NOMO-1 (cell line): Measurements from ENCODE around the gene NOX5.

ENCODE experiments used
- DNase-seq, 2 experiments: peaks; one replicate each; lab custom pipeline; 2025; ENCODE audit not compliant: unreplicated experiment in 2 of 2; lab: John Stamatoyannopoulos, UW

NOX5 gene

DNA sequence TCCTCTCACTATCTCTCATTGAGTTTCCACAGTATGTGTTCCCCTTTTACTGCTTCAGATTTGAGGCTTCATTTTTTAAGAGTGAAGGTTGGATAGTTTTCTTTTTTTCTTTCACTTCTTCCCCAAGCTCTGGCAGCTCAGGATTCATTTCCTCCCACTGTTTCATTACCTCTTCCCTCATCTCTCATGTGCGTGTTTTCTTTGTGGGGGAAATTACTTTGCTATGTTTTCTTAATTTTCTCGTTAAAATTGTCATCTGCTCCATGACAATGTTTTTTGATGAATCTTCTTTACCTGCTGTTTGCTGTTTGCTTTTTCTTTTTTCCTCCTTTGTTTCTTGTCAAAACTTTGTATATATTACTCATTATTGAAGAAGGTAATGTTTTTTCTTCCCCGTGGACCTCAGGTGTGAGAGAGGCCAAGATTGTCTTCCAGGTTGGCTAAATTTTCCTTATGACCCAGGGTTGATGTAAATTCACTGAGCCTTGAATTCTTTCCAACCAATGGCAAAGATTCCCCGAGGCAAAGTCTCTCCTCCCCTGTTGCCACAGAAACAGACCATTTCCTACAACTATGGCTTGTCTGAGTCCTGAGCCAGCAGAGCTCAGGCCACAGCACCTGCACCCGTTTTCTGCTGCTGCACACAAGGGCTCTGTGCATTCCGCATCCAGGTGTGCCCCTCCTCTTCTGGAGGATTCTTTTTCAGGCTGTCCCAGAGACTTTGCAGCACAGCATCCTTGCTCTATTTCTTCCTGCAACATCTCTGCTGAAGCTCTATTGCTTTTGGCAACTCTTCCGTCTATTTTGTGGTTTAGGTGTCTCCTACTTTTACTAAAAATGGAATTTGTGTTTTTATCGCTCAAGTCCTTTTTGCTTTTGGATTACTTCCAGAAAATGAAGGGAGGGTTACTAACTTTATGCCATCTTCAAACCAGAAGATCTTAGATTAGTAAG is 66.1 kb downstream of the NOX5 start:
- DNase-seq = peak in 1 of 2 experiments; percentile 21

- no peak for DNase-seq
These were observed 67.0 kb downstream of the NOX5 start for GRCh38 chr15:69081310-69082004.

GRCh38 chr15:69082021-69082502 is 67.6 kb downstream of the NOX5 start:
- no peak for DNase-seq

GRCh38 chr15:69082554-69082953 is 68.1 kb downstream of the NOX5 start:
- DNase-seq = no peak

DNA sequence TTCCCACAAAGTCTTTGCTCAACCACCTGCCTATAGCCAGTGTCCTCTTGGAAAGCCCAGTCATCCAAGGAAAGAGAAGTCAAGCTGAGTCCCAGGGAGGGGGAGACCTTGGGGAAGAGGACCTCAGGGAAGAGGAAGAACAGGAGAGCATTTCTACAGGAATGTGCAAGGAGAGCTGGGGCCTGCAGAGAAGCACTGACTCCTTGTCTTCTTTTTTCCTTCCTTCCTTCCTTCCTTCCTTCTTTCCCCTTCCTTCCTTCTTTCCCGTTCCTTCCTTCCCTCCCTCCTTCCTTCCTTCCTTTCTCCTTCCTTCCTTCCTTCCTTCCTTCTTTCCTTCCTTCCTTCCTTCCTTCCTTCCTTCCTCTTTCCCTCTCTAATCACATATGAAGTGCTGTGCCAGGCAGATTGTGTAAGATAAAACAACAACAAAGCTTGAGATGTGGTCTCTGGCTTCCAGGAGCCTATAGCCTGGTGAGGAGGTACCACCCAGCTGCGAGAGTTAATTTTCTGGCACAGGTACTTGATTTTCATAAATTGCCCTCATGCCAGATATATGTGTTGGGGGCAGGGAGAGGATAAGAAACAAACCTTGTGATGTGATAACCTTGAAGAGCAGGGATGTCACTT is 70.0 kb downstream of the NOX5 start:
- no peak for DNase-seq

- no peak for DNase-seq
These were observed 71.0 kb downstream of the NOX5 start for GRCh38 chr15:69085325-69086081.

DNA sequence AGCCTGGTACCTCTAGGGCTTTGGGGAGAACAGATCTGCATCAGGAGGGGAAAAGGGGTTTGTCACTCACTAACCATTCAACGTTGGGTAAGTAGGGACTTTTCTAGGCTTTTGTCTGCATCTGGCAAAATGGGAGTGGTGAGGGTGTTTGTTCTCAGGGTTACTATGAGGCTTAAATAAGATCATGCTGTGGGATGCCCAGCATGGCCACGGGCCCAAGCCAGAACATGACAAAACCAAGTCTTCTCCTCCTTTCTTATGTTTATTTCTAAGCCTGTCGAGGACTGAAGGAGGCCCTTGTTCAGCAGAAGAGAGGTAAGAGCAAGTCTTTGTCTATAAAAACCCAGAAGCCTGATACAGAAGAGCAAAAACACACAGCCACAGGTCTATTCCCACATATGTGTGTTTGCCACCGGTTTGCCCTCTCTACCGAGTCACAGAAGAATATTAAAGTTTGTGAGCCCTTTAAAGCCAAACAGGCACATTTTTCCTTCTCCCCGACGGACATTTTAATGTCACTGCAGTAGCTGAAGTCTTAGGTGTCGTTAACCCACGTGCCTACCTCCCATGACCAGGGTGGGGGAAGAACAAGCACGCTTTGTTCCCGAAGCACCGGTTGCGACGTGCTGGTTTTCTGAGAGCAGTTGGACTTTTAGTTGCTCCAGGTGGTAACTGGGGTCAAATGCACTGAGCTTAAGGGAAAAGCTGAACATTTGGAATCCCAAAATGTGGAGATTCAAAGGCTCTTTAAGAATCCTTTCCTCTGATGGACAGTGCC is 72.1 kb downstream of the NOX5 start:
- DNase-seq = no peak

- no peak for DNase-seq
These were observed 73.0 kb downstream of the NOX5 start for GRCh38 chr15:69087366-69087976.

GRCh38 chr15:69088300-69088965 is 73.9 kb downstream of the NOX5 start:
- DNase-seq = peak; percentile 57 to 66

GRCh38 chr15:69089258-69089657 is 74.8 kb downstream of the NOX5 start:
- DNase-seq = no peak

- DNase-seq = peak in 1 of 2 experiments; percentile 22
These were observed 75.9 kb downstream of the NOX5 start for GRCh38 chr15:69090197-69090948.

GRCh38 chr15:69091654-69092053 is 77.2 kb downstream of the NOX5 start:
- DNase-seq = no peak

DNA sequence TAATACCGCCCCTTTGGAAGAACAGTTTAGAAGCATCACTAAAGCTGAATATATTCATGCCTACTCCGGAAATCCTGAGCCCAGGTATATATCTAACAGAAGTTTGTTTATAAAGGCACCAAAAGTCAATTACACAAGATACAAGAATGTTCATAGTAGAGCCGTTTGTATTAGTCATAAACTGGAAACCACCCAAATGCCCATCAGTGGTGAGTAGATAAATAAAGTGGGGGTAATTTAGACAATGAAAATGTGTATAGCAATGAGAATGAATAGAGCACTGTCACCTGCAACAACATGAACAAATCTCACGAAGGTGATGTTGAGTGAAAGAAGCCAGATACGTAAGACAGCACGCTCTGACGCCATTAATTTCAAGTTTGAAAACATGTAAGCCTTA is 77.7 kb downstream of the NOX5 start:
- no peak for DNase-seq

DNA sequence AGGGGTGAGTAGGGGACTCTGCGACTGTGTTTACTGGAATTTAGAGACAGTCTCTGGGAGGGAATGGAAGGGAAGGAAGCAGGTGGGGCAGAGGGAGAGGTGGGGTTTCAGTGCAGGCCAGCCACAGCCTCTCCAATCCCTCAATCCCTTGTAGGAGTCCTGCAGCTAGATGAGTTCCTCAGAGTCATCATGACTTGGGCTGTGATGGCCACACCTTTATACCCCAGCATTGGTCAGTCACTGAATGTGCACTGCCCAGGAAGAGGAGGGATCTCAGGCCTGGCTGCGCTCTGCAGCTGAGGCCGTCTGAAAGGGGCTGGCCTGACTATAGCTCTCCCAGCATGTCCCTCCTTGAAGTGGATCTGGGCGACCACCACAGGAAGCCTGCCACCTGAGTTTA is 78.6 kb downstream of the NOX5 start:
- no peak for DNase-seq

- DNase-seq = no peak
These were observed 79.1 kb downstream of the NOX5 start for GRCh38 chr15:69093614-69094013.

DNA sequence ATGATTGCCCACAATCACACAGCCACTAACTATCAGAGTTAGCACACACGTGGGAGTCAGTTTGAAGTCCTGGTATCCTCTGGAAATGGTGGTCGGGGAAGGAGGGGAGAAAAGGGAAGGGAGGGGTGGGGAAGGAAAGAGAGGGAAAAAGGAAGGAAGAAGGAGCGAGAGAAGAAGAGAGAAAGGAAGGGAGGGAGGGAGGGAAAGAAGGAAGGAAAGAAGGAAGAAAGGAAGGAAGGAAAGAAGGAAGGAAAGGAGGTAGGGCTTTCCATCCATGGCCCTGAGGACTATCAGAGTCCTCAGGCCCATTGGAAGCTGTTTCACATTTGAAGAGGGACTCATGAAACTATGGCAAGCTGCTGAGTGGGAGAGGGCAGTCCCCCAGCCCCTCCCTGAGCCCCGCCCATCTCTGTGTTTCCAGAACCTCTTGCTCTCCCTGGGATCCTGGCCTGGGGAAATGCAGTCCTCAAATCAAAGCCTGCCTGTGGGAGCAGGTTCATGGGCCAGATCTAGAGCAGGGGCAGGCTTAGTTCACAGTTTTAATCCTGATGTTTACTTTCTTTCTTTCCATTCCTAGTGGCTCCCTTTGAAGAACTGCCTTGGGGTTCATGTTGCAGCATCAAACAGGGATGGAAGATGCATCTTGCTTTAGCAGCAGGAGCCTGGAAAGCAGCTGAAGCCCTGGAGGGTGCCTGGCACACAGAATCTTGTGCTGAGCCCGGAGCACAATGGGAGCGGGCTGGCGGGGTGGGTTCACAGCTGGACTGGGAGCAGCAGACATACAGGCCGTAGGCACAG is 79.8 kb downstream of the NOX5 start:
- DNase-seq = no peak

DNA sequence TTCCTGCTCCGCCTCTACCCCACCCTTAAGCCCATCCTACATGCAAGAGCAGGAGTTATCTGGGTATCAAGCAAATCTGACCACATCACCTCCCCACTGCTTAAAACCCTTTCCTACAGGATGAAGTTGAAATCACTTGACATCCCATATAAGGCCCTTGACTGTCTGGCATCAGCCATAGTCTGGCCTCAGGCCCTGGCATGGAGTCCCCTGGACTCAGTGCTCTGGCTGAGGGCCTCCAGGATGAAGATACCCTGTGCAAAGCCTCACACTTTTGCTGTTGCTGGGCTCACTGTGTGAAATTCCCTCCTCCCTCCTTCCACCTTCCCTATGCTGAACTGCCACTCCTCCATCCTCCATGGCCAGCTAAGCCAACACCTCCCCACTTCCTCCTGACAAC is 80.8 kb downstream of the NOX5 start:
- no peak for DNase-seq
